Activated CD8-positive, alpha-beta memory T cell treated with anti-CD3 and anti-CD28 coated beads, Interleukin-2, amount 50 U/mL, for 1 hour (primary cell): ENCODE results near the gene EVA1C.

Source experiments
- DNase-seq: peaks from one replicate; pipeline ENCODE4 v3.0.0-alpha.2; 2020; ENCODE audit errors: extremely low read depth

The EVA1C gene

GRCh38 chr21:32562426-32562825, 149.9 kb downstream of the EVA1C start:
- no peak for DNase-seq

- DNase-seq, result no peak
Observed at GRCh38 chr21:32562915-32563314, 150.4 kb downstream of the EVA1C start.
